CD8-positive, alpha-beta memory T cell (primary cell): ENCODE data around the gene TNNT3. TPM values are rescaled to one million over a fixed set of nuclear protein-coding genes. Genes with fewer than 3 reads are reported as not detected.
A peak's percentile ranks its signal among the peaks of the same experiment; 100 is the strongest.

Source experiments
- CTCF ChIA-PET: fragments of 350-600 bp; sonication (Branson Sonifier 250); formaldehyde crosslinking; loops from one replicate; lab custom pipeline; 2021; ENCODE audit warnings: antibody characterized with exemption; lab: Charles Lee
- POLR2A ChIA-PET: fragments of 350-600 bp; sonication (Branson Sonifier 250); formaldehyde crosslinking; loops from one replicate; lab custom pipeline; 2021; ENCODE audit warnings: antibody characterized with exemption; lab: Charles Lee
- DNase-seq, 5 donors: peaks; one replicate each; pipeline versions ENCODE4 v3.0.0 to v3.0.0-alpha.2; 2020 to 2022; ENCODE audit warnings: mixed read lengths in 1 of 5
- H3K27ac ChIP-seq: one replicate; pipeline ENCODE4 v1.7.0; 2013; ENCODE audit warnings: low read depth, mild to moderate bottlenecking, low read length, moderate library complexity
- H3K27me3 ChIP-seq: 2 replicates; pipeline ENCODE4 v1.7.0; 2013; ENCODE audit warnings: low read length, mild to moderate bottlenecking; ENCODE audit not compliant: insufficient read depth, poor library complexity, severe bottlenecking
- H3K36me3 ChIP-seq: 2 replicates; pipeline ENCODE4 v1.7.0; 2013; ENCODE audit warnings: mild to moderate bottlenecking, low read length, moderate library complexity; ENCODE audit not compliant: insufficient read depth
- H3K4me1 ChIP-seq: 2 replicates; pipeline ENCODE4 v1.7.0; 2013; ENCODE audit warnings: mild to moderate bottlenecking, low read length, moderate library complexity; ENCODE audit not compliant: insufficient read depth
- H3K4me3 ChIP-seq: 2 replicates; pipeline ENCODE4 v1.7.0; 2013; ENCODE audit warnings: mild to moderate bottlenecking, low read length
- H3K9me3 ChIP-seq: 2 replicates; pipeline ENCODE4 v1.7.0; 2013; ENCODE audit warnings: mild to moderate bottlenecking, low read length
- H3K27ac Mint-ChIP-seq, 8 donors: one replicate each; pipeline ENCODE4 v1.8.0; 2020 to 2021; ENCODE audit warnings: mixed read lengths in 8 of 8, mild to moderate bottlenecking in 6 of 8, inconsistent platforms in 3 of 8, moderate library complexity in 3 of 8
- H3K27me3 Mint-ChIP-seq, 2 donors: one replicate each; pipeline ENCODE4 v1.8.0; 2020 to 2021; ENCODE audit warnings: mixed read lengths in 2 of 2, mild to moderate bottlenecking in 1 of 2, moderate library complexity in 1 of 2
- H3K36me3 Mint-ChIP-seq, 3 donors: one replicate each; pipeline ENCODE4 v1.8.0; 2020 to 2021; ENCODE audit warnings: mixed read lengths in 3 of 3, inconsistent platforms in 1 of 3, mild to moderate bottlenecking in 1 of 3
- H3K4me1 Mint-ChIP-seq, 3 donors: one replicate each; pipeline ENCODE4 v1.8.0; 2020 to 2021; ENCODE audit warnings: mixed read lengths in 3 of 3, inconsistent platforms in 1 of 3, mild to moderate bottlenecking in 1 of 3
- H3K4me3 Mint-ChIP-seq, 7 donors: one replicate each; pipeline ENCODE4 v1.8.0; 2020 to 2021; ENCODE audit warnings: mixed read lengths in 7 of 7, mild to moderate bottlenecking in 6 of 7, moderate library complexity in 4 of 7, inconsistent platforms in 2 of 7
- H3K9me3 Mint-ChIP-seq, 5 donors: one replicate each; pipeline ENCODE4 v1.8.0; 2020 to 2022; ENCODE audit warnings: mixed read lengths in 5 of 5, mild to moderate bottlenecking in 3 of 5, moderate library complexity in 2 of 5, inconsistent platforms in 1 of 5
- polyA plus RNA-seq: library from polyadenylated mRNA; unstranded; fragments of 300-500 nt; fragmentation: Illumina TruSeq; gene quantifications from one replicate; pipeline ENCODE4 v1.2.3, GENCODE V29; 2021
- total RNA-seq, 2 experiments: library from RNA; stranded (reverse); gene quantifications; one replicate each; pipeline ENCODE4 v1.2.3, GENCODE V29; 2021

Gene TNNT3
- total and polyA plus RNA-seq, 3 experiments from 2014 or later, result 1.4 to 1.6 TPM; not detected in 1

- H3K36me3 Mint-ChIP-seq, result no peaks in the 10 kb centered on the region
- CTCF ChIA-PET, result no interaction called here
Measured at GRCh38 chr11:1952806-1953482, 33.4 kb downstream of the TNNT3 start.

GRCh38 chr11:1953489-1954266 is 34.2 kb downstream of the TNNT3 start:
- Histone ChIP-seq H3K36me3 (no peaks in the 10 kb centered on the region), H3K4me3 (no peak overlapping the region), H3K9me3 (no peaks in the 10 kb centered on the region), H3K27me3 (no peaks in the 10 kb centered on the region), H3K4me1 (no peaks in the 10 kb centered on the region), H3K27ac (no peak overlapping the region)
- Mint-ChIP-seq H3K36me3 (no peaks in the 10 kb centered on the region), H3K4me1 (no peaks in the 10 kb centered on the region), H3K9me3 (no peaks in the 10 kb centered on the region), H3K27ac (no peak overlapping the region), H3K27me3 (no peaks in the 10 kb centered on the region), H3K4me3 (no peak overlapping the region)
- CTCF ChIA-PET, result interaction anchor here (1.4 to 2.2 kb wide), 2 partner anchors 199 to 260 kb away, joined by 3 to 10 read pairs; no protein-coding TSS in a partner anchor
- POLR2A ChIA-PET, result no interaction called here
- no peak for DNase-seq

More at GRCh38 chr11:1952806-1953482, 33.4 kb downstream of the TNNT3 start:
- Histone ChIP-seq H3K4me3 (no peak overlapping the region), H3K36me3 (no peaks in the 10 kb centered on the region), H3K4me1 (no peaks in the 10 kb centered on the region), H3K9me3 (no peaks in the 10 kb centered on the region), H3K27me3 (no peaks in the 10 kb centered on the region), H3K27ac (no peak overlapping the region)
- no peaks in the 10 kb centered on the region for H3K9me3 Mint-ChIP-seq
- H3K4me3 Mint-ChIP-seq, result no peak overlapping the region
- no peaks in the 10 kb centered on the region for H3K27me3 Mint-ChIP-seq
- no peak for DNase-seq
- no peak overlapping the region for H3K27ac Mint-ChIP-seq
- POLR2A ChIA-PET, result no interaction called here
- no peaks in the 10 kb centered on the region for H3K4me1 Mint-ChIP-seq

- H3K27ac Mint-ChIP-seq, result no peak overlapping the region
- no peaks in the 10 kb centered on the region for H3K27me3 ChIP-seq
- no peak overlapping the region for H3K4me3 ChIP-seq
- POLR2A ChIA-PET, result no interaction called here
- H3K4me1 Mint-ChIP-seq, result no peaks in the 10 kb centered on the region
- no peaks in the 10 kb centered on the region for H3K4me1 ChIP-seq
- no peaks in the 10 kb centered on the region for H3K9me3 Mint-ChIP-seq
- no peaks in the 10 kb centered on the region for H3K9me3 ChIP-seq
- no peaks in the 10 kb centered on the region for H3K36me3 ChIP-seq
- no peak overlapping the region for H3K27ac ChIP-seq
- H3K36me3 Mint-ChIP-seq, result no peaks in the 10 kb centered on the region
- no peak overlapping the region for H3K4me3 Mint-ChIP-seq
- CTCF ChIA-PET, result no interaction called here
- no peaks in the 10 kb centered on the region for H3K27me3 Mint-ChIP-seq
- DNase-seq, result no peak
Measured at GRCh38 chr11:1958367-1958766, 38.9 kb downstream of the TNNT3 start.

- H3K27ac Mint-ChIP-seq, result no peak overlapping the region
- peak in 1 of 5 donors; percentile 8 for DNase-seq
- Histone ChIP-seq H3K27ac (no peak overlapping the region), H3K36me3 (no peaks in the 10 kb centered on the region), H3K4me3 (no peak overlapping the region), H3K27me3 (no peaks in the 10 kb centered on the region), H3K4me1 (no peaks in the 10 kb centered on the region), H3K9me3 (no peaks in the 10 kb centered on the region)
- H3K9me3 Mint-ChIP-seq, result no peaks in the 10 kb centered on the region
- ChIA-PET POLR2A (no interaction called here), CTCF (no interaction called here)
- H3K36me3 Mint-ChIP-seq, result no peaks in the 10 kb centered on the region
- no peaks in the 10 kb centered on the region for H3K27me3 Mint-ChIP-seq
- no peaks in the 10 kb centered on the region for H3K4me1 Mint-ChIP-seq
- no peak overlapping the region for H3K4me3 Mint-ChIP-seq
Measured at GRCh38 chr11:1959786-1960185, 40.3 kb downstream of the TNNT3 start.

- DNase-seq, result peak in 1 of 5 donors; percentile 6
Measured at GRCh38 chr11:1963864-1964263, 44.4 kb downstream of the TNNT3 start.

DNA sequence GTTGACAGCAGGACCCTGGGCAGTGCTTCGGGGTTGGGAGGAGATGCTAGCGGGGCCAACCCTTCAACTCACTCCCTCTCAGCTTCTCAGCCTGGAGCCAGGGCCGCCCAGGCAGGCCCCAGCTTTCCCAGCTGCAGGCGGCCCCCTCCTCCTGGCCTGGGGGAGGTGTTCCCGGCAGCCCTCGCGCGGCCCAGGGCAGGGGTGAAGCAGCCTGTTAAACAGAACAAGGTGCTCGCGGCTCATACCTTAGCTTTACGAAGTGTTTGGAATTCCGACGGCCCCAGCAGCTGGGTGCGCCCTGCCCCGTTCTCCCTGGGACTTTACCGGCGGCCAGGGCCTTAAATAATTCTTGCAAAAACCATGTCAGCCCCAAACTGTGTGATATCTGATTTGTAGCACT is 44.8 kb downstream of the TNNT3 start:
- Histone ChIP-seq H3K9me3 (no peaks in the 10 kb centered on the region), H3K36me3 (no peaks in the 10 kb centered on the region), H3K4me1 (no peaks in the 10 kb centered on the region), H3K4me3 (no peak overlapping the region), H3K27me3 (no peaks in the 10 kb centered on the region), H3K27ac (no peak overlapping the region)
- Mint-ChIP-seq H3K36me3 (no peaks in the 10 kb centered on the region), H3K4me3 (no peak overlapping the region), H3K9me3 (no peaks in the 10 kb centered on the region), H3K27me3 (no peaks in the 10 kb centered on the region), H3K4me1 (no peaks in the 10 kb centered on the region), H3K27ac (no peak overlapping the region)
- DNase-seq, result no peak
- POLR2A ChIA-PET, result no interaction called here
- CTCF ChIA-PET, result no interaction called here

More at GRCh38 chr11:1963864-1964263, 44.4 kb downstream of the TNNT3 start:
- Histone ChIP-seq H3K27me3 (no peaks in the 10 kb centered on the region), H3K36me3 (no peaks in the 10 kb centered on the region), H3K4me3 (no peak overlapping the region), H3K4me1 (no peaks in the 10 kb centered on the region), H3K9me3 (no peaks in the 10 kb centered on the region), H3K27ac (no peak overlapping the region)
- Mint-ChIP-seq H3K4me1 (no peaks in the 10 kb centered on the region), H3K4me3 (no peak overlapping the region), H3K27ac (no peak overlapping the region), H3K9me3 (no peaks in the 10 kb centered on the region), H3K36me3 (no peaks in the 10 kb centered on the region), H3K27me3 (no peaks in the 10 kb centered on the region)
- POLR2A ChIA-PET, result no interaction called here
- CTCF ChIA-PET, result no interaction called here

DNA sequence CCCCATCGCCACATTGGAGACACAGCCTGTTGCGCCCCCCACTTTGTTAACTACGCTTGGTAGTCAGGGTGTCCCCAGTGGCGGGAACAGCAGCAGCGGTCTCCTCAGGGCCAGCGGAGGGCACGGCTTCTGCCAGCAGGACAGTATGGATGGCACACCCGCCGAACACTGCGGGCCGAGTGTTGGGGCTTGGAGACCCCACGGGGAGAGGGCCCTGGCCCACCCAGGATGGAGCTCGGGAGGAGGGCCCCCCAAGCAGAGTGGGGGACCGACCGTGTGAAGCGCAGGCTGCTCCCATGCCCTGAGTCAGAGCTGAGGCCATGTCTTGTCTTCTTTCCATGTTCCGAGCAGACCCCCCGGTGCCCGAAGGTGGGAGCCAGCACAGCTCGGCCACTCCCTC is 45.5 kb downstream of the TNNT3 start:
- H3K9me3 Mint-ChIP-seq, result no peaks in the 10 kb centered on the region
- ChIA-PET POLR2A (no interaction called here), CTCF (no interaction called here)
- H3K36me3 Mint-ChIP-seq, result no peaks in the 10 kb centered on the region
- Histone ChIP-seq H3K27ac (no peak overlapping the region), H3K9me3 (no peaks in the 10 kb centered on the region), H3K4me3 (no peak overlapping the region), H3K36me3 (no peaks in the 10 kb centered on the region), H3K4me1 (no peaks in the 10 kb centered on the region), H3K27me3 (no peaks in the 10 kb centered on the region)
- no peak overlapping the region for H3K27ac Mint-ChIP-seq
- no peaks in the 10 kb centered on the region for H3K27me3 Mint-ChIP-seq
- H3K4me1 Mint-ChIP-seq, result no peaks in the 10 kb centered on the region
- no peak overlapping the region for H3K4me3 Mint-ChIP-seq
- no peak for DNase-seq

DNA sequence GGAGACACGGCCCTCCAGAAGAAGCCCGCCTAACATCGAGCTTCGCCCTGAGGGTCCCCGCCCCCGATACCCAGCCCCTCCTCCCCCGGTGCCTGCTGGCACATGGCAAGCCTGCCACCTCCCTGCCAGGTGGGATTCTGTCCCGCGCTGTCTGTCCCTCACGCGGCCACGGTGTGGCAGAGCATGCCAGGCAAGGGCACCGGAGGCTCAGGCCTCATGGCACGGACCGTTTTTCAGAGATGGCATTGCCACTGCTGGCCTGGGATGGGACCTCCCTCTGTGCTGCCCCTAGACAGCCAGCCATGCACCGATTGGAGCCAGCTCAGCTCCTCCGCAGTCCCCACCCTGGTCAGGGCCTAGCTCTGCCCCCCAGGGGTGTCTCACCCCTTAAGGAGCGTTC is 47.0 kb downstream of the TNNT3 start:
- peak in 1 of 5 donors; percentile 1 for DNase-seq
- ChIA-PET POLR2A (no interaction called here), CTCF (interaction anchor here (0.6 kb wide), 1 partner anchor 185 kb away, joined by 3 read pairs; no protein-coding TSS in a partner anchor)
- Histone ChIP-seq H3K27me3 (no peaks in the 10 kb centered on the region), H3K4me3 (no peak overlapping the region), H3K9me3 (no peaks in the 10 kb centered on the region), H3K4me1 (no peaks in the 10 kb centered on the region), H3K36me3 (no peaks in the 10 kb centered on the region), H3K27ac (no peak overlapping the region)
- Mint-ChIP-seq H3K4me1 (no peaks in the 10 kb centered on the region), H3K36me3 (no peaks in the 10 kb centered on the region), H3K27ac (no peak overlapping the region), H3K27me3 (no peaks in the 10 kb centered on the region), H3K9me3 (no peaks in the 10 kb centered on the region), H3K4me3 (no peak overlapping the region)
